GM18951 (cell line): ENCODE data around the gene SCUBE2.
"Not testable (repeated sequence)": the region's sequence is repeated elsewhere in the genome, so short reads cannot be mapped to it uniquely, and the experiment has no call there.

Experiments
- POLR2A ChIP-seq: IDR thresholded peaks from 4 replicates; pipeline ENCODE4 v1.6.1; 2011; ENCODE audit warnings: mild to moderate bottlenecking; ENCODE audit not compliant: insufficient read length, insufficient read depth; ENCODE audit errors: extremely low read depth
- in situ Hi-C: fragments of 300-500 bp; cut with MboI; formaldehyde crosslinking; loops from one replicate; pipeline ENCODE4 v1.12.0; 2022; ENCODE audit warnings: low sequenced_read_pairs, mixed read lengths, inconsistent platforms; ENCODE audit not compliant: unreplicated experiment

Gene SCUBE2

DNA sequence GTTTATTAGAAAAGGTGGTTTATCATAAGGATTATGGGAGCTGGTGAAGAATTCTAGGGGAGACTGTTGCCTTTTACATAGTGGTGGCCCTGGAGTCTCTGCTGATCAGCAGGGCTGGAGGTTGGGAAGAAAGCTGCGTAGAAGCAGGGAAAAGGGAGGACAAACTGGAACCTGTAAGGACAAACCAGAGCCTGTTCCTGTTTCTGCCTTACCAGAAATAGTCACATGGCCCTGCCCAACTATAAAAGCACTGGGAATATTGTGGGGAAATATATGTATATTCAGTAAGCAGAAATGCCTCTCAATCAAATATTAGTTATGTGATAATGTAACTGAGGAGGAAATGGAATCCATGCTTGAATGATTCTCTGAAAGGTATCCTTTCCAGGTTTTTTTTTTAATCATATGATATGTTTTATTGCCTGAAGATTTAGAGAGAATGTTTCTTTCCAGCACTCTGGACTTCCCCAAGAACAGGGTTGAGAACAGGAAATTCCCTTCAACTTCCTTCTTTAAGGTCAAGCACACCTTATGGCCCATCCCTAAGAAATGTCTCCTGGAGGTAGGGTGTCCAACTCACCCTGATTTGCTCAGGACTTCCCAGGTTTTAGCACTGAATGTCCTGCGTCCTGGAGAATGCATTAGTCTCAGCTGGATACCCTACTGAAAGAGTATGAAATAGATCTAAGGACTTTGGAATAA lies 33.9 kb upstream of the SCUBE2 start:
- in situ Hi-C loops = no loop called here
- no peak for TF ChIP-seq POLR2A

GRCh38 chr11:9123595-9124304 lies 32.4 kb upstream of the SCUBE2 start:
- TF ChIP-seq POLR2A = no peak
- in situ Hi-C loops = no loop called here

DNA sequence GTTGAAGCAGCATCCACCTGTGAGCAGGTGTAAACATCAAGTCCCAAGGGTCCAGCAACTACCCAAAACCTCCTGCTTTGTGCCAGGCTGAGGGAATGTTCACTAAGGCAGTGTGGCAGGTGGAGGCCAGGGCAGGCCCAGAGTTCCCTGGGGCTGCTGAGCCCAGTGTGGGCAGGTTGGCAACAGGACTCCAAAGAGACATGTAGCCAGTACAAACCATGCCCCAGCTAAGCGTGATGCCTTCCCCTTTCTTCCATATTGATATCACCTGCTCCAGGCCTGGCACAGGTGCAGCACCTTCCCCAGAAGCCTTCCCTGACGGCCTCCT lies 30.0 kb upstream of the SCUBE2 start:
- in situ Hi-C loops = no loop called here

DNA sequence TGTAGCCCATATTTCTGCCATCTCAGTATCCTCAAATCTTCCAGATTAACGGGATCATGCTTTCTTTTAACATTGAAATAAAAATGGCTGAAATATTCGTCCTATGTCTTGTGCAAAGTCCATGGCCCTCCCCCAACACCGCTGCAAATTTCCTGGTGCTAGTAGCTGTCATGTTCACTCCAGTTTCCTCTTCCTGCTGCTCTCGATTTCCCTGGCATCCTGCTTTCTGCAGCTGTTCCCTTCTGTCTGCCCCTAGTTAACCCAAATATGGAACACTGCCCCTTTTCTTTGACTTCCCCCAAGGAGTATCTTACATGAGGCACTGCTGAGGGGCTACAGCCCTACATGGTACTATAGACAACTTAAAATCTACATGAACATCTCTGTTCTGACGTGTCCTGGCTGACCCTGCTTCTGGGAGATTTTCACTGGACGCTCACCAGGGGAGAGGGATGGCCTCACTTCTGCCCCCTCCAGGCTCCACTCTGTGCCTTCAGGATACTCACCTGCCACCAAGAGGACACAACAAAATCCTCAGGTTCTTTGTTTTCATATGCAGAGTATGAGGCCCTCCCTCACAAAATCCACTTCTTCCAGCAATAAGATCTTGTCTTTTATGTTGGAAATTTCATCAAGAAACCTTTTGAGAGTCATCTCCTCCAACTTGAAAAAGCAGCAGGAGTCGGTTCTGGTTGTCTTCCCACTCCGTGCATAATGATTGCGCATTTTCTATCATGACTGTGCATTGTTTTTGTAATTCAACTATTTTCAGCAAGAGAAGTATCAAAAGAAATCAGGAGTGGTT lies 29.5 kb upstream of the SCUBE2 start:
- in situ Hi-C loops = no loop called here
- TF ChIP-seq POLR2A = no peak

More for the DNA sequence above, 30.0 kb upstream of the SCUBE2 start:
- TF ChIP-seq POLR2A = no peak

- TF ChIP-seq POLR2A = no peak
- in situ Hi-C loops = no loop called here
Observed at GRCh38 chr11:9118277-9118676, 26.9 kb upstream of the SCUBE2 start.

GRCh38 chr11:9112075-9112474 lies 20.7 kb upstream of the SCUBE2 start:
- TF ChIP-seq POLR2A = no peak
- in situ Hi-C loops = no loop called here

GRCh38 chr11:9109858-9110731 lies 18.7 kb upstream of the SCUBE2 start:
- no peak for TF ChIP-seq POLR2A

DNA sequence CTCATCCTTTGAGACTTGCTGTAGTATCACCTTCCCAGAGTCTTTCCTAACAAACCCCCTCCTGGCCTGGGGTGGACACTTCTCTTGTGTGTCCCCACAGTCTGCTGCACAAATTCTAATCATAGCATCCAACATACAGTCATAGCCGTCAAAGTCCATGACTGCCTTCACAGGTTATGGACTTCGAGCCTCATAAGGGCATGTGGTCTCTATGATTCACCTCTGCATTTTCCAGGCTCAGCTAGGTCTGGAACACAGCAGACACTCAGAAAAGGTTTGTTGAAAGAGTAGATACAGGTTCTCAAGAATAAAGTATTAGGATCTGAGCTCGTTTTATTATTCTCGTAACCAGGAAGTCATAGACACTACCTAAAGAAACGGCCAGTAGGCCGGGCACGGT lies 13.2 kb upstream of the SCUBE2 start:
- TF ChIP-seq POLR2A = no peak
- in situ Hi-C loops = no loop called here

More at GRCh38 chr11:9109858-9110731, 18.7 kb upstream of the SCUBE2 start:
- in situ Hi-C loops = no loop called here

- TF ChIP-seq POLR2A = no peak
- in situ Hi-C loops = no loop called here
Observed at GRCh38 chr11:9103542-9104276, 12.3 kb upstream of the SCUBE2 start.

DNA sequence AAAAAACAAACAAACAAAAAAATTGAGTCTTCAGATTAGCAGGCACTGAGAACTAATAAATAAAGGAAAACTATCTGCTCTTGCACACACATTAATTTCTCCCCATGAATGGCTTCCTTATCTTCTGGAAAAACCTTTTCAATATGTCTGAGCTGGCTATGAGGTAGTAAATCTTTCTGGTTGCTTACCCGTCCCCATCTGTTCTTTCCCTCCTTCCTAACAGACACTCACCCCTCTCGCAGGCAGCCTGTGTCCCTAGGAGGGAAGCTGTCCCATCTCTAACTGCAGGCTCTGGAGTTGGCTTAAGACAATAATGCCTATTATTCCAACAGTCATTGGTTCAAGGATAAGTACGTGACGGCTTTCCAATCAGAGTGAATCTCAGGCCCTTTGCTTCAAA lies 8.2 kb upstream of the SCUBE2 start:
- TF ChIP-seq POLR2A = no peak
- in situ Hi-C loops = no loop called here

GRCh38 chr11:9098455-9098854 lies 7.1 kb upstream of the SCUBE2 start:
- in situ Hi-C loops = not testable (repeated sequence)

DNA sequence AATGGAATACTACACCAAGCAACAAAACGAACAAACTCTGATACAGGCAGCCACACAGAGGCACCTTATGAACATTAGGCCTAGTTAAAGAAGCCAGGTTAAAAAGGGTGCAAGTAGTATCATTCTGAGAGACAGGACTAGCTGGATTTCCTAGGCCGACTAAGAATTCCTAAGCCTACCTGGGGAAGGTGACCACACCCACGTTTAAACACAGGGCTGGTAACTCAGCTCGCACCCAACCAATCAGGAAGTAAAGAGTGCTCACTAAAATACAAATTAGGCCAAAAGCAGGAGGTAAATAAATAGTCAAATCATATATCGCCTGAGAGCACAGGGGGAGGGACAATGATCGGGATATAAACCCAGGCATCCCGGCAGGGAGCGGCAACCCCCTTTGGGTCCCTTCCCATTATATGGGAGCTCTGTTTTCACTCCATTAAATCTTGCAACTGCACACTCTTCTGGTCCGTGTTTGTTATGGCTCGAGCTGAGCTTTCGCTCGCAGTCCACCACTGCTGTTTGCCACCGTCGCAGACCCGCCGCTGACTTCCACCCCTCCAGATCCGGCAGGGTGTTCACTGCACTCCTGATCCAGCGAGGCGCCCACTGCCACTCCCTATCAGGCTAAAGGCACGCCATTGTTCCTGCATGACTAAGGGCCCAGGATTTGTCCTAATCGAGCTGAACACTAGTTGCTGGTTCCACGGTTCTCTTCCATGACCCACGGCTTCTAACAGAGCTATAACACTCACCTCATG lies 6.0 kb upstream of the SCUBE2 start:
- in situ Hi-C loops = not testable (repeated sequence)
